Parathyroid adenoma (tissue), 2 donors: ENCODE measurements around the gene GALNT15.

Experiments used
- H2AFZ ChIP-seq: fragments of 300-600 bp; sonication (generic); one replicate; pipeline ENCODE4 v1.7.0; 2017; ENCODE audit warnings: antibody characterized with exemption, mild to moderate bottlenecking
- H3K27ac ChIP-seq: fragments of 300-600 bp; sonication (generic); one replicate; pipeline ENCODE4 v1.7.0; 2017
- H3K27me3 ChIP-seq: fragments of 300-600 bp; sonication (generic); one replicate; pipeline ENCODE4 v1.7.0; 2017; ENCODE audit warnings: low read length; ENCODE audit not compliant: control insufficient read depth, insufficient read depth
- H3K36me3 ChIP-seq: fragments of 300-600 bp; sonication (generic); one replicate; pipeline ENCODE4 v1.7.0; 2017; ENCODE audit warnings: low read length; ENCODE audit not compliant: control insufficient read depth, insufficient read depth
- H3K4me1 ChIP-seq: fragments of 300-600 bp; sonication (generic); one replicate; pipeline ENCODE4 v1.7.0; 2017; ENCODE audit warnings: control low read depth
- H3K4me2 ChIP-seq: fragments of 300-600 bp; sonication (generic); one replicate; pipeline ENCODE4 v1.7.0; 2017; ENCODE audit warnings: low read length
- H3K4me3 ChIP-seq: fragments of 300-600 bp; sonication (generic); one replicate; pipeline ENCODE4 v1.7.0; 2017; ENCODE audit warnings: low read depth, low read length
- H3K79me2 ChIP-seq: fragments of 300-600 bp; sonication (generic); one replicate; pipeline ENCODE4 v1.7.0; 2017; ENCODE audit warnings: control low read depth
- H3K9ac ChIP-seq: fragments of 300-600 bp; sonication (generic); one replicate; pipeline ENCODE4 v1.7.0; 2017; ENCODE audit warnings: mild to moderate bottlenecking
- H3K9me3 ChIP-seq: fragments of 300-600 bp; sonication (generic); one replicate; pipeline ENCODE4 v1.7.0; 2017; ENCODE audit warnings: low read length; ENCODE audit not compliant: control insufficient read depth
- CTCF ChIP-seq: fragments of 300-600 bp; sonication (generic); IDR thresholded peaks from one replicate; pipeline ENCODE4 v1.7.0; 2017; ENCODE audit warnings: antibody characterized with exemption, mild to moderate bottlenecking
- donor health status: primary hyperparathyroidism.

The GALNT15 gene

GRCh38 chr3:16233806-16234205 is 59.3 kb downstream of the GALNT15 start:
- no peak overlapping the region for H2AFZ ChIP-seq
- H3K4me2 ChIP-seq, result no peak overlapping the region
- H3K9ac ChIP-seq, result no peak overlapping the region
- H3K27ac ChIP-seq, result no peak overlapping the region
- H3K4me3 ChIP-seq, result no peak overlapping the region
- H3K27me3 ChIP-seq, result no peaks in the 10 kb centered on the region
- H3K4me1 ChIP-seq, result no peaks in the 10 kb centered on the region
- H3K79me2 ChIP-seq, result no peaks in the 10 kb centered on the region
- TF ChIP-seq CTCF, result no peak
- no peaks in the 10 kb centered on the region for H3K9me3 ChIP-seq
- H3K36me3 ChIP-seq, result no peaks in the 10 kb centered on the region

- no peak overlapping the region for H3K27ac ChIP-seq
- no peaks in the 10 kb centered on the region for H3K4me1 ChIP-seq
- H3K9me3 ChIP-seq, result no peaks in the 10 kb centered on the region
- H2AFZ ChIP-seq, result no peak overlapping the region
- no peak overlapping the region for H3K9ac ChIP-seq
- no peaks in the 10 kb centered on the region for H3K36me3 ChIP-seq
- H3K4me2 ChIP-seq, result no peak overlapping the region
- H3K4me3 ChIP-seq, result no peak overlapping the region
- H3K79me2 ChIP-seq, result no peaks in the 10 kb centered on the region
- H3K27me3 ChIP-seq, result no peaks in the 10 kb centered on the region
- no peak for TF ChIP-seq CTCF
Measured at GRCh38 chr3:16234281-16234680, 59.8 kb downstream of the GALNT15 start.

GRCh38 chr3:16236030-16236639 is 61.7 kb downstream of the GALNT15 start:
- Histone ChIP-seq H3K27me3 (no peaks in the 10 kb centered on the region), H3K9me3 (no peaks in the 10 kb centered on the region), H3K27ac (no peak overlapping the region), H3K4me1 (no peaks in the 10 kb centered on the region), H3K4me3 (no peak overlapping the region), H3K79me2 (no peaks in the 10 kb centered on the region), H3K36me3 (no peaks in the 10 kb centered on the region), H3K9ac (no peak overlapping the region), H2AFZ (no peak overlapping the region), H3K4me2 (no peak overlapping the region)
- TF ChIP-seq CTCF, result no peak

- Histone ChIP-seq H3K27ac (no peak overlapping the region), H3K4me1 (no peaks in the 10 kb centered on the region)
Measured at GRCh38 chr3:16236856-16237393, 62.4 kb downstream of the GALNT15 start.

More at GRCh38 chr3:16236856-16237393, 62.4 kb downstream of the GALNT15 start:
- no peak overlapping the region for H3K9ac ChIP-seq
- no peaks in the 10 kb centered on the region for H3K27me3 ChIP-seq
- H3K4me3 ChIP-seq, result no peak overlapping the region
- H3K79me2 ChIP-seq, result no peaks in the 10 kb centered on the region
- H2AFZ ChIP-seq, result no peak overlapping the region
- H3K4me2 ChIP-seq, result no peak overlapping the region
- H3K36me3 ChIP-seq, result no peaks in the 10 kb centered on the region
- no peak for TF ChIP-seq CTCF
- H3K9me3 ChIP-seq, result no peaks in the 10 kb centered on the region
